K562 (cell line): ENCODE results near the gene UBXN10. TPM values are rescaled to one million over a fixed set of nuclear protein-coding genes. Genes with fewer than 3 reads are reported as not detected.
"Not testable (repeated sequence)": the region's sequence is repeated elsewhere in the genome, so short reads cannot be mapped to it uniquely, and the experiment has no call there.

Experiments used
- ATAC-seq: fragments of 200-7000 bp; cut with Tn5 transposase; 3 replicates; pipeline ENCODE4 v1.9.1; 2020; ENCODE audit warnings: moderate library complexity
- BruUV-seq: library from RNA; stranded (reverse); fragments of 400-500 nt; replicated peaks from 2 replicates; lab custom pipeline; 2021; lab: Mats Ljungman, UMichigan
- CTCF ChIA-PET: fragments of 300-600 bp; formaldehyde crosslinking; extraction: SDS; loops from one replicate; lab custom pipeline; 2021; ENCODE audit warnings: low intra/inter-chr PET ratio; lab: Yijun Ruan, JAX
- POLR2A ChIA-PET: fragments of 300-600, 350-650 bp; sonication (Branson Sonifier 250); formaldehyde crosslinking; extraction: SDS; loops from one replicate; lab custom pipeline; 2021; ENCODE audit warnings: antibody characterized with exemption, inconsistent platforms; lab: Yijun Ruan, JAX
- DNase-seq, 4 experiments: peaks; one replicate each; pipeline versions ENCODE4 v3.0.0 to v3.0.0-alpha.2; 2011 to 2018; ENCODE audit warnings: low spot score in 3 of 4, mixed read lengths in 3 of 4; ENCODE audit errors: extremely low read depth in 1 of 4
- FAIRE-seq: peaks from 2 replicates; lab custom pipeline; 2011; peaks lifted over from hg19 to GRCh38; lab: Jason Lieb, UNC
- H2AFZ ChIP-seq: 2 replicates; pipeline ENCODE4 v1.6.0; 2011; ENCODE audit warnings: low read depth, low read length, control low read depth, inconsistent platforms
- H3K27ac ChIP-seq: fragments of 200-600 bp; 3 replicates; pipeline ENCODE4 v1.8.0; 2011; ENCODE audit warnings: low read depth, mild to moderate bottlenecking, control low read depth, inconsistent platforms, low read length, moderate library complexity, mixed read lengths; ENCODE audit errors: extremely low read depth
- H3K27me3 ChIP-seq, 2 experiments: fragments of 300-600 bp in 1 of 2; 2 replicates in 1 of 2; 3 replicates in 1 of 2; pipeline versions ENCODE4 v1.6.0 to v1.8.0; 2011; ENCODE audit warnings: inconsistent platforms in 2 of 2, low read length in 2 of 2, mild to moderate bottlenecking in 1 of 2, mixed read lengths in 1 of 2, moderate library complexity in 1 of 2; ENCODE audit not compliant: control insufficient read depth in 2 of 2, insufficient read depth in 2 of 2
- H3K36me3 ChIP-seq: fragments of 300-600 bp; 3 replicates; pipeline ENCODE4 v1.8.0; 2011; ENCODE audit warnings: mild to moderate bottlenecking, low read length, inconsistent platforms; ENCODE audit not compliant: control insufficient read depth, insufficient read depth
- H3K4me1 ChIP-seq, 2 experiments: fragments of 200-600 bp in 1 of 2; replicated peaks in 1 of 2; 2 replicates in 1 of 2; 3 replicates in 1 of 2; pipeline versions ENCODE4 v1.5.1 to v1.8.0; 2011; ENCODE audit warnings: inconsistent platforms in 2 of 2, low read length in 2 of 2, mild to moderate bottlenecking in 1 of 2, mixed read lengths in 1 of 2, moderate library complexity in 1 of 2; ENCODE audit not compliant: control insufficient read depth in 2 of 2, insufficient read depth in 2 of 2
- H3K4me2 ChIP-seq: 2 replicates; pipeline ENCODE4 v1.6.1; 2011; ENCODE audit warnings: low read length, control low read depth, inconsistent platforms, mixed read lengths; ENCODE audit not compliant: insufficient read depth
- H3K4me3 ChIP-seq: fragments of 200-600 bp; sonication (generic), shearing (Covaris generic); 2 replicates; pipeline ENCODE4 v1.5.1; 2016; ENCODE audit warnings: control low read depth, inconsistent platforms
- H3K79me2 ChIP-seq: fragments of 200-600 bp; 3 replicates; pipeline ENCODE4 v1.8.0; 2011; ENCODE audit warnings: low read length, inconsistent platforms; ENCODE audit not compliant: control insufficient read depth, insufficient read depth
- H3K9ac ChIP-seq, 2 experiments: 2 replicates each; pipeline versions ENCODE4 v1.6.0 to v1.6.1; 2011; ENCODE audit warnings: low read depth in 2 of 2, low read length in 2 of 2, control low read depth in 1 of 2, inconsistent platforms in 1 of 2, mild to moderate bottlenecking in 1 of 2, mixed read lengths in 1 of 2; ENCODE audit not compliant: insufficient read depth in 1 of 2
- H3K9me1 ChIP-seq: one replicate; pipeline ENCODE4 v1.6.0; 2011; ENCODE audit warnings: inconsistent platforms, mild to moderate bottlenecking, low read length, moderate library complexity; ENCODE audit not compliant: control insufficient read depth, insufficient read depth
- H3K9me3 ChIP-seq: replicated peaks from 2 replicates; pipeline ENCODE4 v1.5.1; 2011; ENCODE audit warnings: low read depth, low read length, inconsistent platforms; ENCODE audit not compliant: control insufficient read depth, insufficient read depth
- H4K20me1 ChIP-seq: replicated peaks from 2 replicates; pipeline ENCODE4 v1.6.1; 2011; ENCODE audit warnings: low read length, inconsistent platforms, mixed read lengths; ENCODE audit not compliant: control insufficient read depth, insufficient read depth
- BHLHE40 ChIP-seq: IDR thresholded peaks from 2 replicates; pipeline ENCODE4 v1.6.1; 2011; ENCODE audit warnings: low read length, improper control_type of control experiment
- ZNF24 ChIP-seq: fragments of 450-650 bp; IDR thresholded peaks from 2 replicates; pipeline ENCODE4 v1.6.1; 2016
- WGBS: fragments of 100-300 bp; shearing (Covaris generic); methylation state at CpG from one replicate; pipeline ENCODE4 v1.1.6; 2016; ENCODE audit warnings: low coverage, mixed read lengths; ENCODE audit not compliant: insufficient coverage; ENCODE audit errors: missing lambda C conversion rate; 5-methylcytosine and 5-hydroxymethylcytosine counted together
- in situ Hi-C: fragments of 300-500 bp; cut with MboI; formaldehyde crosslinking; loops from 4 replicates; pipeline ENCODE4 v1.15.0; 2018; ENCODE audit warnings: inconsistent platforms, mixed read lengths
- intact Hi-C: fragments of 100-400 bp; cut with micrococcal nuclease; formaldehyde crosslinking; loops from 2 replicates; pipeline ENCODE4 v1.14.2; 2022
- polyA plus RNA-seq, 8 experiments: library from polyadenylated mRNA; depleted of rRNA in 4 of 8; stranded (reverse) in 5 of 8; unstranded in 3 of 8; fragments of >200 nt; fragmentation: Nextera tagmentation in 2 of 8; fragmentation: Illumina TruSeq in 1 of 8; extraction: Ambion mirVana in 2 of 8; extraction: Trizol in 1 of 8; gene quantifications; 2 replicates each; pipeline versions ENCODE4 v1.2.1 to v1.2.3, GENCODE V29; 2011 to 2014; ENCODE audit warnings: inconsistent platforms in 1 of 8, missing spikeins in 1 of 8
- total RNA-seq, 7 experiments: library from RNA; depleted of rRNA in 6 of 7; stranded (reverse); fragments of >200 nt in 6 of 7; fragmentation: Illumina TruSeq in 2 of 7; extraction: Trizol in 2 of 7; gene quantifications; 2 replicates each; pipeline versions ENCODE4 v1.2.1 to v1.2.3, GENCODE V29; 2011 to 2021; ENCODE audit warnings: low replicate concordance in 1 of 7
- TF ChIP-seq, protein P1 (sequence below), 2 experiments: IDR thresholded peaks; 2 replicates each; pipeline ENCODE4 v1.6.1; 2012; ENCODE audit warnings: improper control_type of control experiment in 2 of 2, low read depth in 2 of 2, low read length in 2 of 2, borderline replicate concordance in 1 of 2

Gene UBXN10
- total and polyA plus RNA-seq, 9 of the 15 experiments (the other 6 are each of a cell fraction or from before 2014, with no cell fraction given) = 10.7 to 17.7 (median 13.6) TPM

DNA sequence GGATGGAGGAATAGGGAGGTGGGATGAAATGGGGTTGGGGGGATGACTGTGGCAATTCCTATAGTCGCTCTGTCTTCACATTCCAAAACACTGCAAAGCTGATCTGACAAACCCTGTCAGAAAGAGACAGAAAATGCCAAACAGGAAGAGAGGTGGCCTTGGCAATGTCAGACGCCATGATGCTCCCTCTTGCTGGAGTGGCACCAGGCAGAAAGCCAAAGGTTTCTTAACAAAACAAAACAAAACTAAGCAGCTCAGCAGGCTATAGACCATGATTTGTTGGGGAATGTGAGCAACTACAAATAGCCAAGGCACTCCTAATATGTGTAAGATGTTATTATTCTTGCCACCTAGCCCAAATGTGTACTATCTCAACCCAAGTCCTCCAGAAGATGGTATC lies 43.3 kb downstream of the UBXN10 start (continued):
- TF ChIP-seq, protein P1, sequence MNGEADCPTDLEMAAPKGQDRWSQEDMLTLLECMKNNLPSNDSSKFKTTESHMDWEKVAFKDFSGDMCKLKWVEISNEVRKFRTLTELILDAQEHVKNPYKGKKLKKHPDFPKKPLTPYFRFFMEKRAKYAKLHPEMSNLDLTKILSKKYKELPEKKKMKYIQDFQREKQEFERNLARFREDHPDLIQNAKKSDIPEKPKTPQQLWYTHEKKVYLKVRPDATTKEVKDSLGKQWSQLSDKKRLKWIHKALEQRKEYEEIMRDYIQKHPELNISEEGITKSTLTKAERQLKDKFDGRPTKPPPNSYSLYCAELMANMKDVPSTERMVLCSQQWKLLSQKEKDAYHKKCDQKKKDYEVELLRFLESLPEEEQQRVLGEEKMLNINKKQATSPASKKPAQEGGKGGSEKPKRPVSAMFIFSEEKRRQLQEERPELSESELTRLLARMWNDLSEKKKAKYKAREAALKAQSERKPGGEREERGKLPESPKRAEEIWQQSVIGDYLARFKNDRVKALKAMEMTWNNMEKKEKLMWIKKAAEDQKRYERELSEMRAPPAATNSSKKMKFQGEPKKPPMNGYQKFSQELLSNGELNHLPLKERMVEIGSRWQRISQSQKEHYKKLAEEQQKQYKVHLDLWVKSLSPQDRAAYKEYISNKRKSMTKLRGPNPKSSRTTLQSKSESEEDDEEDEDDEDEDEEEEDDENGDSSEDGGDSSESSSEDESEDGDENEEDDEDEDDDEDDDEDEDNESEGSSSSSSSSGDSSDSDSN (IDR thresholded peaks at IDR 0.05; ENCODE audit: borderline replicate concordance in 1 of 2, low read depth in 2 of 2, low read length in 2 of 2) = no peak
- TF ChIP-seq ZNF24 = no peak
- TF ChIP-seq BHLHE40 = no peak
- TF ChIP-seq, all 486 proteins: peak for 0

DNA sequence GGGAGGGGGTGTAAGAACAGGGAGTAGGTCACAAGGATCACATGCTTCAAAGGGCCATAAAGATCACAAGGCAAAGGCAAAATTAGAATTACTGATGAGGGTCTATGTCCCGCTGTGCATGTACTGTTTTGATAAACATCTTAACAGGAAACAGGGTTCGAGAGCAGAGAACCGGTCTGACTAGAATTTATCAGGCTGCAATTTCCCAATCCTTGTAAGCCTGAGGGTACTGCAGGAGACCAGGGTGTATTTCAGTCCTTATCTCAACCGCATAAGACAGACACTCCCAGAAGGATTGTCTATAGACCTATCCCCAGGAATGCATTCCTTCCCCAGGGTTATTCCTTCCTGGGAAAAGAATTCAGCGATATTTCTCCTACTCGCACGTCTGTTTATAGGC lies 46.7 kb downstream of the UBXN10 start:
- 0% methylated on average over 7 of the region's 7 CpGs for WGBS

More for the DNA sequence above, 46.7 kb downstream of the UBXN10 start:
- H3K9me1 ChIP-seq, H2AFZ ChIP-seq, DNase-seq, H3K4me1 ChIP-seq, H3K36me3 ChIP-seq, in situ Hi-C loops, CTCF ChIA-PET, H3K4me3 ChIP-seq, BruUV-seq, FAIRE-seq, intact Hi-C loops, H3K79me2 ChIP-seq, H3K9me3 ChIP-seq, POLR2A ChIA-PET, H3K4me2 ChIP-seq, H3K27ac ChIP-seq, H3K9ac ChIP-seq, ATAC-seq, H4K20me1 ChIP-seq: not testable (repeated sequence)
- peaks cover 46 to 52% of the 10 kb centered on the region in 2 experiments; a peak in 4 of 5 replicates for H3K27me3 ChIP-seq
